NB4 (cell line): Measurements from ENCODE around the gene OR4Q2.

Experiments used
- CTCF ChIP-seq: IDR thresholded peaks from one replicate; pipeline ENCODE4 v1.5.1; 2012; ENCODE audit warnings: low read depth, low read length
- POLR2A ChIP-seq: IDR thresholded peaks from 2 replicates; pipeline ENCODE4 v1.6.1; 2011; ENCODE audit warnings: mild to moderate bottlenecking; ENCODE audit not compliant: insufficient read length; ENCODE audit errors: extremely low read depth

GRCh38 chr14:20008156-20008555 is 6.2 kb downstream of the OR4Q2 start:
- TF ChIP-seq CTCF (no peak), POLR2A (no peak)
